ENCODE measurements around the gene DENND6B. TPM values are rescaled to one million over a fixed set of nuclear protein-coding genes. Genes with fewer than 3 reads are reported as not detected.

The DENND6B gene, protein sequence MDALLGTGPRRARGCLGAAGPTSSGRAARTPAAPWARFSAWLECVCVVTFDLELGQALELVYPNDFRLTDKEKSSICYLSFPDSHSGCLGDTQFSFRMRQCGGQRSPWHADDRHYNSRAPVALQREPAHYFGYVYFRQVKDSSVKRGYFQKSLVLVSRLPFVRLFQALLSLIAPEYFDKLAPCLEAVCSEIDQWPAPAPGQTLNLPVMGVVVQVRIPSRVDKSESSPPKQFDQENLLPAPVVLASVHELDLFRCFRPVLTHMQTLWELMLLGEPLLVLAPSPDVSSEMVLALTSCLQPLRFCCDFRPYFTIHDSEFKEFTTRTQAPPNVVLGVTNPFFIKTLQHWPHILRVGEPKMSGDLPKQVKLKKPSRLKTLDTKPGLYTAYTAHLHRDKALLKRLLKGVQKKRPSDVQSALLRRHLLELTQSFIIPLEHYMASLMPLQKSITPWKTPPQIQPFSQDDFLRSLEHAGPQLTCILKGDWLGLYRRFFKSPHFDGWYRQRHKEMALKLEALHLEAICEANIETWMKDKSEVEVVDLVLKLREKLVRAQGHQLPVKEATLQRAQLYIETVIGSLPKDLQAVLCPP
- total RNA-seq, result 1 to 10 TPM; 1.1 to 1.2 TPM
- 1 to 10 TPM in 1 of 2 donors, under 1 TPM in 1; 0.86 to 1.0 TPM for polyA plus RNA-seq

DNA sequence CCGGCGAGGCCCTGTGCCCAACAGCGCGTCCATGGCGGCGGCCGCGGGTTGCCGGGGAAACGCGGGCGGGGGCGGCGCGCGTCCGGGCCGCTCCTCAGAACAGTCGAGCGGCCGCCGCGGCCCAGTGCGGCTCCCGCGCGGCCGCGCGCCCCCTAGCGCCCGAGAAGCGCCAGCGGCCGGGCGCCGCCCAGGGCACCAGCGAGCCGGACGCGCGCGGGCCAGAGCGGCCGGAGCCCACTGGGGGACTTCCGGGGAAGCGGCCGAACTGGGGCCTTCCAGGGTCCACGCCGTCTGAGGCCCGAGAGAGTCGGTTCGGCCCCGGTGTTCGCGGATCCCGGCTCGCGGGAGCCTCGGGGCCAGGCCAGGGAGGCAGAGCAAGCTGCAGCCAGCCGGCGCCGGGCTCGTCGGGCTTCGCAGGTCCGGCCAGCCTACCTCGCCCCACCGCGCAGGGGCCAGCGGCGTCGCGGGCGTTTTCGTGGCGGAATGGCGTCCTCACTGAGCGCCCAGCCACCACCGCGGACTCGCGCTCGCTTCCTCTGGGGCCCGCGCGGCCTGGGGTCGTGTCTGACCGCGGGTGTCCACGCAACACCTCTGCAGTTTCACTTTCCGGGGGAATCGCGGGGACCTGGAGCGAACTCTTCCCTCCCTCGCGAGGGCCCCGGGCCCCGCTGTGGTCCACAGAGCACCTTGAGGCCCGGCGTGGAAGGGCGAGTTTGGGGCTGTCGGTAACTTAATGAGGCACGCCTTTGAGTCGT, at the start of gene DENND6B:
TSS of gene DENND6B (minus strand) at position 57 of the 755 bp plus-strand sequence. CDS start at position 33, 24 bp downstream.
- 2% methylated on average over 105 of the region's 105 CpGs for WGBS
- no peaks in the 10 kb centered on the region for H3K27me3 ChIP-seq (ENCODE audit: control insufficient read depth in 4 of 4, insufficient read depth in 4 of 4, low read length in 3 of 4)
- TF ChIP-seq GABPA (IDR thresholded peaks at IDR 0.05 in 1 of 2, conservative IDR thresholded peaks at IDR 0.05 in 1 of 2) (peak in 1 of 2 donors; percentile 43), RAD21 (IDR thresholded peaks at IDR 0.05) (peak; percentile 6 to 38)
- TF ChIP-seq, protein P1, sequence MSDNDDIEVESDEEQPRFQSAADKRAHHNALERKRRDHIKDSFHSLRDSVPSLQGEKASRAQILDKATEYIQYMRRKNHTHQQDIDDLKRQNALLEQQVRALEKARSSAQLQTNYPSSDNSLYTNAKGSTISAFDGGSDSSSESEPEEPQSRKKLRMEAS (IDR thresholded peaks at IDR 0.05), result no peak
- TF ChIP-seq, protein P2, sequence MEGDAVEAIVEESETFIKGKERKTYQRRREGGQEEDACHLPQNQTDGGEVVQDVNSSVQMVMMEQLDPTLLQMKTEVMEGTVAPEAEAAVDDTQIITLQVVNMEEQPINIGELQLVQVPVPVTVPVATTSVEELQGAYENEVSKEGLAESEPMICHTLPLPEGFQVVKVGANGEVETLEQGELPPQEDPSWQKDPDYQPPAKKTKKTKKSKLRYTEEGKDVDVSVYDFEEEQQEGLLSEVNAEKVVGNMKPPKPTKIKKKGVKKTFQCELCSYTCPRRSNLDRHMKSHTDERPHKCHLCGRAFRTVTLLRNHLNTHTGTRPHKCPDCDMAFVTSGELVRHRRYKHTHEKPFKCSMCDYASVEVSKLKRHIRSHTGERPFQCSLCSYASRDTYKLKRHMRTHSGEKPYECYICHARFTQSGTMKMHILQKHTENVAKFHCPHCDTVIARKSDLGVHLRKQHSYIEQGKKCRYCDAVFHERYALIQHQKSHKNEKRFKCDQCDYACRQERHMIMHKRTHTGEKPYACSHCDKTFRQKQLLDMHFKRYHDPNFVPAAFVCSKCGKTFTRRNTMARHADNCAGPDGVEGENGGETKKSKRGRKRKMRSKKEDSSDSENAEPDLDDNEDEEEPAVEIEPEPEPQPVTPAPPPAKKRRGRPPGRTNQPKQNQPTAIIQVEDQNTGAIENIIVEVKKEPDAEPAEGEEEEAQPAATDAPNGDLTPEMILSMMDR (IDR thresholded peaks at IDR 0.05; ENCODE audit: low read depth, low read length, missing input control), result peak; percentile 90
- peak within 1 kb of the TSS; percentile 70 to 83 for H3K27ac ChIP-seq (ENCODE audit: low read depth in 1 of 2, low read length in 2 of 2)
- H3K4me3 ChIP-seq (ENCODE audit: low read depth in 1 of 3, low read length in 3 of 3), result peak within 1 kb of the TSS; percentile 41 to 85 (median 52)
- peaks cover 0 to 15% (median 10%) of the 10 kb centered on the region in 4 donors for H3K4me1 ChIP-seq (ENCODE audit: control insufficient read depth in 4 of 4, insufficient read depth in 4 of 4, low read length in 3 of 4)
- no peaks in the 10 kb centered on the region for H3K36me3 ChIP-seq (ENCODE audit: control insufficient read depth in 4 of 4, insufficient read depth in 3 of 4, low read depth in 1 of 4, low read length in 3 of 4)
- H3K9ac ChIP-seq (ENCODE audit: low read depth in 1 of 2, low read length in 2 of 2), result peak within 1 kb of the TSS; percentile 52 to 57
- peak; percentile 83 for DNase-seq (ENCODE audit: low spot score)
- no peaks in the 10 kb centered on the region for H3K9me3 ChIP-seq (ENCODE audit: control insufficient read depth in 4 of 4, low read length in 3 of 4)

DNA sequence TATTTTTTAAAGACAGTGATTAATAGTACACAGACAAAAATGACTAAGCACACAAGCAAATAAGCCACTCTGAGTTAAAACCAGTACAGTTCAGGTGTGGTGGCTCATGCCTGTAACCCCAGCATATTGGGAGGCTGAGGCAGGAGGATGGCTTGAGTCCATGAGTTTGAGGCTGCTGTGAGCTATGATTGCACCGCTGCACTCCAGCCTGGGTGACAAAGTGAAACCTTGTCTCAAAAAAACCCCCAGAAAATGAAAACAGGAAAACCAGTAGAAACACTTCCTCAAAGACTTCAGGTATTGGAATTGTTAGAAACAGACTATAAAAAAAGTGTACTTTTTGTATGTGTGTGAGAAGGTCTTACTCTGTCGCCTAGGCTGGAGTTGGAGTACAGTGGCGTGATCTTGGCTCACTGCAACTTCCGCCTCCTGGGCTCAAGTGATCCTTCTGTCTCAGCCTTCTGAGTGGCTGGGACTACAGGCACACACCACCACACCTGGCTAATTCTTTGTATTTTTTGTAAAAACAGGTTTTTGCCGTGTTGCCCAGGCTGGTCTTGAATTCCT, 49.4 kb upstream of the DENND6B start:
- no peaks in the 10 kb centered on the region for H3K4me1 ChIP-seq (ENCODE audit: control insufficient read depth in 4 of 4, insufficient read depth in 4 of 4, low read length in 3 of 4)
- peaks cover 4 to 10% (median 8%) of the 10 kb centered on the region in 4 donors for H3K36me3 ChIP-seq (ENCODE audit: control insufficient read depth in 4 of 4, insufficient read depth in 3 of 4, low read depth in 1 of 4, low read length in 3 of 4)
- no peak for DNase-seq (ENCODE audit: low spot score)
- H3K9me3 ChIP-seq (ENCODE audit: control insufficient read depth in 4 of 4, low read length in 3 of 4), result no peaks in the 10 kb centered on the region
- H3K27me3 ChIP-seq (ENCODE audit: control insufficient read depth in 4 of 4, insufficient read depth in 4 of 4, low read length in 3 of 4), result no peaks in the 10 kb centered on the region
- H3K9ac ChIP-seq (ENCODE audit: low read depth in 1 of 2, low read length in 2 of 2), result no peak overlapping the region
- TF ChIP-seq, protein P1 (IDR thresholded peaks at IDR 0.05), result no peak
- TF ChIP-seq RAD21 (IDR thresholded peaks at IDR 0.05) (no peak), FOXA1 (IDR thresholded peaks at IDR 0.05) (no peak), YY1 (IDR thresholded peaks at IDR 0.05) (no peak), JUND (IDR thresholded peaks at IDR 0.05) (no peak), TAF1 (conservative IDR thresholded peaks at IDR 0.05) (no peak), GABPA (IDR thresholded peaks at IDR 0.05 in 1 of 2, conservative IDR thresholded peaks at IDR 0.05 in 1 of 2) (no peak), RXRA (IDR thresholded peaks at IDR 0.05) (no peak), NR2F2 (IDR thresholded peaks at IDR 0.05) (no peak), HNF4G (IDR thresholded peaks at IDR 0.05) (no peak)
- TF ChIP-seq, protein P3, sequence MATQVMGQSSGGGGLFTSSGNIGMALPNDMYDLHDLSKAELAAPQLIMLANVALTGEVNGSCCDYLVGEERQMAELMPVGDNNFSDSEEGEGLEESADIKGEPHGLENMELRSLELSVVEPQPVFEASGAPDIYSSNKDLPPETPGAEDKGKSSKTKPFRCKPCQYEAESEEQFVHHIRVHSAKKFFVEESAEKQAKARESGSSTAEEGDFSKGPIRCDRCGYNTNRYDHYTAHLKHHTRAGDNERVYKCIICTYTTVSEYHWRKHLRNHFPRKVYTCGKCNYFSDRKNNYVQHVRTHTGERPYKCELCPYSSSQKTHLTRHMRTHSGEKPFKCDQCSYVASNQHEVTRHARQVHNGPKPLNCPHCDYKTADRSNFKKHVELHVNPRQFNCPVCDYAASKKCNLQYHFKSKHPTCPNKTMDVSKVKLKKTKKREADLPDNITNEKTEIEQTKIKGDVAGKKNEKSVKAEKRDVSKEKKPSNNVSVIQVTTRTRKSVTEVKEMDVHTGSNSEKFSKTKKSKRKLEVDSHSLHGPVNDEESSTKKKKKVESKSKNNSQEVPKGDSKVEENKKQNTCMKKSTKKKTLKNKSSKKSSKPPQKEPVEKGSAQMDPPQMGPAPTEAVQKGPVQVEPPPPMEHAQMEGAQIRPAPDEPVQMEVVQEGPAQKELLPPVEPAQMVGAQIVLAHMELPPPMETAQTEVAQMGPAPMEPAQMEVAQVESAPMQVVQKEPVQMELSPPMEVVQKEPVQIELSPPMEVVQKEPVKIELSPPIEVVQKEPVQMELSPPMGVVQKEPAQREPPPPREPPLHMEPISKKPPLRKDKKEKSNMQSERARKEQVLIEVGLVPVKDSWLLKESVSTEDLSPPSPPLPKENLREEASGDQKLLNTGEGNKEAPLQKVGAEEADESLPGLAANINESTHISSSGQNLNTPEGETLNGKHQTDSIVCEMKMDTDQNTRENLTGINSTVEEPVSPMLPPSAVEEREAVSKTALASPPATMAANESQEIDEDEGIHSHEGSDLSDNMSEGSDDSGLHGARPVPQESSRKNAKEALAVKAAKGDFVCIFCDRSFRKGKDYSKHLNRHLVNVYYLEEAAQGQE (IDR thresholded peaks at IDR 0.05), result no peak
- TF ChIP-seq, protein P4, sequence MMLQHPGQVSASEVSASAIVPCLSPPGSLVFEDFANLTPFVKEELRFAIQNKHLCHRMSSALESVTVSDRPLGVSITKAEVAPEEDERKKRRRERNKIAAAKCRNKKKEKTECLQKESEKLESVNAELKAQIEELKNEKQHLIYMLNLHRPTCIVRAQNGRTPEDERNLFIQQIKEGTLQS (IDR thresholded peaks at IDR 0.05), result no peak
- TF ChIP-seq, protein P2 (IDR thresholded peaks at IDR 0.05; ENCODE audit: low read depth, low read length, missing input control), result no peak
- TF ChIP-seq, protein P5, sequence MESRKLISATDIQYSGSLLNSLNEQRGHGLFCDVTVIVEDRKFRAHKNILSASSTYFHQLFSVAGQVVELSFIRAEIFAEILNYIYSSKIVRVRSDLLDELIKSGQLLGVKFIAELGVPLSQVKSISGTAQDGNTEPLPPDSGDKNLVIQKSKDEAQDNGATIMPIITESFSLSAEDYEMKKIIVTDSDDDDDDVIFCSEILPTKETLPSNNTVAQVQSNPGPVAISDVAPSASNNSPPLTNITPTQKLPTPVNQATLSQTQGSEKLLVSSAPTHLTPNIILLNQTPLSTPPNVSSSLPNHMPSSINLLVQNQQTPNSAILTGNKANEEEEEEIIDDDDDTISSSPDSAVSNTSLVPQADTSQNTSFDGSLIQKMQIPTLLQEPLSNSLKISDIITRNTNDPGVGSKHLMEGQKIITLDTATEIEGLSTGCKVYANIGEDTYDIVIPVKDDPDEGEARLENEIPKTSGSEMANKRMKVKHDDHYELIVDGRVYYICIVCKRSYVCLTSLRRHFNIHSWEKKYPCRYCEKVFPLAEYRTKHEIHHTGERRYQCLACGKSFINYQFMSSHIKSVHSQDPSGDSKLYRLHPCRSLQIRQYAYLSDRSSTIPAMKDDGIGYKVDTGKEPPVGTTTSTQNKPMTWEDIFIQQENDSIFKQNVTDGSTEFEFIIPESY (IDR thresholded peaks at IDR 0.05), result no peak
- H3K4me3 ChIP-seq (ENCODE audit: low read depth in 1 of 3, low read length in 3 of 3), result no peak overlapping the region
- WGBS, result 83% methylated on average over 5 of the region's 5 CpGs
- H3K27ac ChIP-seq (ENCODE audit: low read depth in 1 of 2, low read length in 2 of 2), result no peak overlapping the region

All from liver (tissue), 9 donors.